T follicular helper cell (primary cell): ENCODE results near the gene ITPRIP.
A peak's percentile ranks its signal among the peaks of the same experiment; 100 is the strongest.

Source experiments
- DNase-seq: peaks from one replicate; pipeline ENCODE4 v3.0.0-alpha.2; 2020; ENCODE audit warnings: low read depth

Gene ITPRIP

DNA sequence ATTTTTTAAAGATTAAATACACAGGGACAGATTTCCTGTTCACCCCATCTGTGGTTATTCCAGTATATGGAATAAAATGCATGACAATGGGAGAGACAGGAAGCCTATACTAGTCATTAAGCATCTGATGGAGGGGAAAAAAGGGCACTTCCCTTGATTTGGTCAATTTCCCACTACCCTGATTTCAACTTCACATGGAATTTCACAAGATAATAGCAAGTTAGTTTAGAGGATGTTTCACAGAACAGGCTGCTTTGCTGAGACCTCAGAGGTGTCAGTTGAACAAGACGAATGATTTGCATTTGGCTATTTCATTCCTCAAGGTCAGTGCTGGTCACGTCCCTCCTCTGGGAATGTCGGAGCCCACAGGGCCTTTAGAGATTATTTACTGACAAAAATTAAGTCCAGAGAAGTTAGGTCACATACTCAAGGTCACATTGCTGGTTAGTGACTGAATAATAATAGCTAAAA is 4.7 kb upstream of the ITPRIP start:
- DNase-seq = no peak

DNA sequence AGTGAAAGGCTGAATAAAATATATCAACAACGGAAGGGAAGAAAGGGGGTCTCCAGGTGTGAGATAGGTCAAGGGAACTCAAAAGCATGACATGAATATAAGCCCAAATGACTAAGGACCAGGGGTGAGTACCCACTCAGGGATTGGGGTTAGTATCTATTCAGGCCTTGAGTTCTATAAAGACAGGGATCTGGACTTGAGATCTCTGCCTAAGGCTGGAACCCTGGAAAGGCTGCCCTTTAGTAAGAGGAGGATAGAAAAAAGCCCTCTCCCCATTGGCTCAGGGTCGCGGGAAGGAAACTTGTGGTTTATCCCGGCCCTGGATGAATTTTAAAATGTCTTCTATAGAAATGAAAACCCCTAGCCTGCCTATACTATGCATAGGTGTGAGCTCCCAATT is 2.4 kb upstream of the ITPRIP start:
- no peak for DNase-seq

GRCh38 chr10:104340111-104340526 is 1.9 kb upstream of the ITPRIP start:
- DNase-seq = no peak

DNA sequence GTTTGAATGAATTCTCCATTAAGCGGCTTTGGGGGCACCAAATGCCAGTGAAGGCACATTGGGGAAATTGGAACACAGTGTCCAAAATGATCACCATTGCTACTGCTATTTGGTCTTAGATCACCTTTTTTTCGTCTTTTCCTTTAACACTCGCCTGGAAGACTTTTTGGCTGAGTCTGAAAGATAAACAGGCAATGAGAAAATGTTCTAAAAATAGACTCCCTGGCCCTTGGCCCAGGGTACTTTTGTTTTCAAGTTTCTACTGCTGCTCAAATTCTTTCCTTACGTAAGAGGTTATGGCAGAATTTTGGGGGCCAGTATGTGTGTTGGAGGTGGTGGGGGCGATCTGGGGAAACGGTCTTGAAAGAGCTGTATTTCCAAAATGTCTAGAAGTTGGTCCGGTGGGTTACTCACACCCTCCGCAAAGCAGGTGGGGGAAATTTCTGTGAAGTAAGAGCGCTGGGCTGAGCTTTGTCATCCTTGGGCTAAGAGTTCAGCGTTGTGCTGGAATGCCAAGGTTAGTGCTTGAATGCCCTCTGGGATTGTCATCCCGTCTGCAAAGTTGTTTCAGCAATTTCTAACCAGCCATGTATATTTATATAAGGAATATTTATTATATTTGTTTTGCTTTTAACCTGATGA is 1.3 kb upstream of the ITPRIP start:
- no peak for DNase-seq

GRCh38 chr10:104337521-104337984 is 712 bp downstream of the ITPRIP start:
- no peak for DNase-seq

GRCh38 chr10:104336821-104337467 is 1.3 kb downstream of the ITPRIP start:
- DNase-seq = no peak

DNA sequence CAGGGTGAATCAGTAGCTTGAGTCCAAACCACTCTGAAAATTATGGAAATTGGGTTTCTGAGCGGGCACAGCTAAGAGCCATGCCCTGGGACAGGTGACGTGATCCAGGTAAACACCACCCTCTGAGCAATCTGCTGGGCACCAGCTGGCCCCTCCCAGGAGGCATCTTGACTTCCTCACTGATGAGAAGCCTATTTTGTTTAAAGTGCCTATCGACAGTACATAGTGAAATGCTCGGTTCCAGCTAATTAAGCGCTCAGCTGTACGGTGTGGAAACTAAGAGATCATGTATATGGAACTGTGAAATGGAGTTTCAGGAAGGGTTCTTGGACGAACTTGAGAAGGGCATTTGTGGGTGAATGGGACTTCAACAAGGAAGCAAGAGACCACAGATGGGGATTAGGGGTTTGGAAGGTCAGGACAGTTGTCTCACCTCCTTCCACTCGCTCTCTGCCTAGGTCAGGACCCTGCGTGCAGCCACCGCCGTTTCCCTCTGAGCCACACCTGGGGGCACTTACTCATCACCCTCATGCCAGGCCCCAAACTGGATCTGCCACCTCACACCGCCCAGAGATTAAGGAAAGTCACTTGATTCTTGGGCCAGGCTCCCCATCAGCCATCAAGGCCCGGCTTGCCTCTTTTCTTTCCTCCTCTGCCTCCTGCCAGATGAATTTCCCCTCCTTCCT is 3.2 kb downstream of the ITPRIP start:
- no peak for DNase-seq

GRCh38 chr10:104334561-104334960 is 3.7 kb downstream of the ITPRIP start:
- DNase-seq = no peak

- no peak for DNase-seq
Measured at GRCh38 chr10:104333728-104334373, 4.4 kb downstream of the ITPRIP start.

GRCh38 chr10:104333032-104333727 is 5.1 kb downstream of the ITPRIP start:
- peak; percentile 65 for DNase-seq

DNA sequence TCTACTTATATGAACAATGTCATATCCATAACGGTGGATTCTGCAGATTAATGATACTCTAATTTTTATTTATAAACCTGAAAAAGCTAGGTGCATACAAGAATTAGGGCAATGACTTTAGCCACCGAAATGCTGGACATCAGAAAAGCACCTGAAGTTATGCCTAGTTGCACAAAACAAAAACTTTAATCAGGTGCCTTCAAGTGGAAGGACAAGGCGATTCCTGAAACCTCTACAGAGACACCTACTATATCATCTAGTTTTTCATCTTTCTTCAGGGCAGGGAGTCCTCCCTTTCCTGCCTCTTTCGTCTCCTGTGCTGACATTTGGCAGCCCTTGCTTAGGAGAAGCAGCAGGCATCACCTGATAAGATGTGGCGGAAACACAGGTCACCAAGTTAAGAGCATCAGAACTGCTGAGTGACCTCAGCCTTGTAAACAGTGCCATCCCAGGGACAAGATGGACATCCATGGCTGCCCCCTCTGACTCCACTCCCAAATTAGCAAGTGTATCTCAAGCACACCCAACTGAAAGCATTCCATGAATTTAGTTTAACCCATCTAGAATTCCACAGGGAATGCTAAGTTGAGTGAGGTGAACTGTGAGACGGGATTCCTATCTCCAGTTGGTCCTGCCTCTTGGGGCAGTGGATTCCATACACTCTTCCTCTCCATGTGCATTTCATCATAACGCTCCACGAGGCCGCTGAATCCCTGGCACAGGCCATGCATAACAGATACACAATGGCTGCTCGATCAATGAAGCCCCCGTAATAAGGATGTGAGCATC is 5.8 kb downstream of the ITPRIP start:
- no peak for DNase-seq

GRCh38 chr10:104331208-104331838 is 6.9 kb downstream of the ITPRIP start:
- DNase-seq = no peak

DNA sequence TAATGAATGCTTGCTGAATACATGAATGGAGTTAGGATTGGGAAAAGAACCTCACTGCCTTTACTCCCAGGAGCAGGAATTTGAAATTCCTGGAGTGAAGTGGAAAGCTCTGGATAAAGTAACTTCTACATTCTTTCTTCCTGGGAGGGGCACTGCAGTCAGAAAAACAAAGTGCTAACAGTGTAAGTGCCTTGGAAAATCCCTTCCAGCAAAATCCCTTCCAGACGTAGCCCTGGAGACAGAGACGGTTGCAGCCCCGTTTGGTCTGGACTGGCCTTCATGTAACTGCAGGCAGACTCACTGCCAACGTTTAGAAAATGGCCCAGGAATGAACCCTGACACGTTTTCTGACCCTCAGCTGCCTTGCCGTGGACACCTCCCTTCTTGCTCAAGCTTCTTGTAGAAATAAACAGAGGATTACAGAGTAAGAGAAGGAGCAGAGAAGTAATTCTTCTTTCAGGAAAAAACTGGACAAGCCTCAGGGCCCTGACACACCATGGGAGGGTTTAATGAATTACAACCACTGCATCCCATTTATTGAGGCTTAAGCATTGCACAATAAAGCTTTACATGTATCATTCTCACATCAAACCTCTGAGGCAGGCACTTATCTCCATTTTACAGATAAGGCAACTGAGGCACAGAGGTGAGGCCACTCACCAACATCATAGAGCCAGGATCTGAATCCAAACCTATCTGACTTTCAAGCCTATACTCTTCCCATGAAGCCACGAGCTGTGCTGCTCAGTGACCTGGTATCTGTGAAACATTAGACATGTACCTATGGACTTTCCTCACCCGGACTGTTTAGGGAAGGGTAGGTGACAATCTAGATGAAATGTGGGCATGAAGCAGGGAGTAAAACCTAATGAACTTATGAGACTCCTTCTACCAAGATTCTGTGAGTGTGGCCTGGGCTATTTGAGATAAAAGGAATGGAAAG is 7.8 kb downstream of the ITPRIP start:
- DNase-seq = no peak

DNA sequence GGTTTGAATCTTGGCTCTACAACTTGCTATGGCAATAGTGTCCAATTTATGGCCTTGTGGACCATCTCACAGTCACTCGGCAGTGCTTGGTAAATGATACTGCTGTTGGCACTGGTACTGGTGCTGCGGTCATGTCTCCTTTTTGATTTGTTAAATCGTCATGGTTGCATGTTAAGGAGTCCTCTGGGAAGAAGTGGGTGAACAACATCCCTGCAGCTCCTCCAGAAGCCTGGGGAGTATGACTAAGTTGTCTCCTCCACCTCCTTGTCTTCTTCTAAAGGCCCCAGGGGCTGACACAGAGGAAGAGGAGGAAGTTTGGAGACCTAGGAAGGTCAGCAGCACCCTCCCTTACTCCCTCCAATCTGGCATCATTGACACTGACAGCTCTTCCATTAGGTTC is 8.5 kb downstream of the ITPRIP start:
- no peak for DNase-seq

DNA sequence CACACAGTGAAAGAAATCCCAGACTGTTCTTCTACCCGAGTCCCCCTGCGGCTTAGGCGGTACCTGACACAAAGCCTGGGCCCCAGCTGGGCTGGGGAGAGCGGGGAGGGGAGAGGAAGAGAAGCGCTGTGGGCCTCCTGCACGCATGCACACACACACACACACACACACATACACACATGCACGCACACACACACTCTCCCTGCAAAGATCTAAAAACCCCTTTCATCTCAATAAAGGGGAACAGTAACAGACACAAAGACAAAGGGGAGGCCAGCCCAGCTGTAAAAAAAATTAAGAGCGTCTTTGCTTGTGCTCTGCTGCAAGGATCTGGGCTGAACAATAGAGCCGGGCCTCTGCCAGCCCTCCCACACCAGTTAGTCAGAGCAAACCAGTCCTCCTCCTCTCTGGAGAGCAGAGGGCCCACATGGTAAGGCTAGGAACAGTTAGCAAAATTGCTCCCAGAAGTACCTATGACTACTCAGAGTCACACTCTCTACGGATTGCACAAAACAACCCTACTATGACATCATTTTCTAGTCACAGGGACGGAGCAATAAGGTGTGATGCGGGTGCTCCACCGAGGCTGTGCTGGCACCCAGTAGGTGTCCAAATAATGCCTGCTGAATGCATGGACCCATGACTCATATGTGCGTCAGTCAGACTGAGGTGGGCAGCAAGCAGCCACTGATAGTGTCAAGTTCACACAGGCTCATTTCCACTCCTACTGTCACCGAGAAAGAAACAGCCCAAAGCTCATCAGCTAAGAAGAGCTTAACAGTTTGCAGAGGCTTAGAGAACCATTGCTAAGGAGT is 9.2 kb downstream of the ITPRIP start:
- peak; percentile 67 for DNase-seq

GRCh38 chr10:104328646-104328895 is 9.7 kb downstream of the ITPRIP start:
- DNase-seq = no peak

GRCh38 chr10:104327745-104328645 is 10.3 kb downstream of the ITPRIP start:
- no peak for DNase-seq
